VCaP (cell line): ENCODE measurements around the gene SYNRG.

ENCODE experiments used
- H3K27ac ChIP-seq: fragments of 450-650 bp; 2 replicates; pipeline ENCODE4 v1.5.1; 2017
- TF ChIP-seq, protein P1 (sequence below): fragments of 450-650 bp; conservative IDR thresholded peaks from 2 replicates; pipeline ENCODE4 v1.5.1; 2017; ENCODE audit warnings: mild to moderate bottlenecking, moderate library complexity

The SYNRG gene

DNA sequence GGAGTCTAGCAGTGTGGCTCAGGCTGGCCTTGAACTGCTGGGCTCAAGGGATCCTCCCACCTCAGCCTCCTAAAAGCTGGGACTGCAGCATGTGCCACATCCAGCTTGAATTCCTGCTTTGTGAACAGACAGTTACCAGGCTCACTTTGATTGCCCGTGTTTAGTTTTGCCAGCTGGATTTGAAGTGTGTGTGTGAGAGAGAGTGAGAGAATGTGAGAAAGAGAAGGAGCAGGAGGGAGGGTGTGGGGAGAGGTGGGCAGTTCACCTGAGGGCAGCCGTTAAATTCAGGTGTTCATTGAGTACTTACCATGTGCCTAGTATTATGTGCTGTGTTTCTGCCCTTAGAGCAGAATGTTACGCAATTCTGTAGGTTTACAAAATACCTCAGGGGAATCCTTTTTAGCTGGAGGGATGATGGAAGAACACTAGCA lies 114.8 kb downstream of the SYNRG start:
- no peak overlapping the region for H3K27ac ChIP-seq
- TF ChIP-seq, protein P1, sequence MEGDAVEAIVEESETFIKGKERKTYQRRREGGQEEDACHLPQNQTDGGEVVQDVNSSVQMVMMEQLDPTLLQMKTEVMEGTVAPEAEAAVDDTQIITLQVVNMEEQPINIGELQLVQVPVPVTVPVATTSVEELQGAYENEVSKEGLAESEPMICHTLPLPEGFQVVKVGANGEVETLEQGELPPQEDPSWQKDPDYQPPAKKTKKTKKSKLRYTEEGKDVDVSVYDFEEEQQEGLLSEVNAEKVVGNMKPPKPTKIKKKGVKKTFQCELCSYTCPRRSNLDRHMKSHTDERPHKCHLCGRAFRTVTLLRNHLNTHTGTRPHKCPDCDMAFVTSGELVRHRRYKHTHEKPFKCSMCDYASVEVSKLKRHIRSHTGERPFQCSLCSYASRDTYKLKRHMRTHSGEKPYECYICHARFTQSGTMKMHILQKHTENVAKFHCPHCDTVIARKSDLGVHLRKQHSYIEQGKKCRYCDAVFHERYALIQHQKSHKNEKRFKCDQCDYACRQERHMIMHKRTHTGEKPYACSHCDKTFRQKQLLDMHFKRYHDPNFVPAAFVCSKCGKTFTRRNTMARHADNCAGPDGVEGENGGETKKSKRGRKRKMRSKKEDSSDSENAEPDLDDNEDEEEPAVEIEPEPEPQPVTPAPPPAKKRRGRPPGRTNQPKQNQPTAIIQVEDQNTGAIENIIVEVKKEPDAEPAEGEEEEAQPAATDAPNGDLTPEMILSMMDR = no peak

DNA sequence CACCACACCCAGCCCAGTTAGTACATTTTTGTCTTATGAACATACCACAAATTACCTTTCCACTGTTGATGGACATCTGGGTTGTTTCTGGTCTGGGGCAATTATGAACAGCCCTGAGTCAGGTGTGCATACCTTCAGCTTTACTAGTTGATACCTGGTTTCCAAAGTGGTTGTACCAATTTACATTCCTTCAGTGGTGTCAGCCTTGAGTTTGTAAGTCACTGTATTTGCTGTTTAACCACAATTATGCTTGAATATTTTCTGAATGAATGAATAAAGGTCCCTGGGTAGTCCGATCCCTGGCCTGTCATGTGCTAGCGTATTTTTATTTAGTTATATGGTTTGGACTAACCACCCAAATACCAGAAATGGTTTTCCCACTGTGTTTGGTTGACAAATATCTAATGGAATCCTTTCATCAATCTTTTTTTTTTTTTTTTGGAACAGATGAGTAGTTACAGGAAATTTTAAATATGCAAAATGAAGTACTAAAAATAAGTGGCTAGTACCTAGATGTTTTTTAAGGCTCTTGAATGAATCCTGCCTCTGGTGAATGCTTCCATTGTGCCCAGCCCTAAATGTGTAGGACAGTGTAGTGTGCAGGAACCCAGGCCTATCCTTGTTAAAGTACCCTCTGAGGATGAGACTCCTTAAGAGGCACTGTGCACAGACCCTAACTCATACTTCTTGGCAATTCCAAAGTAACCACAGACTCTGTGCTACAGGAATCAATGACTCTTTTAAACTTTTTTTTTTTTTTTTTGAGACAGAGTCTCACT lies 115.8 kb downstream of the SYNRG start:
- H3K27ac ChIP-seq = no peak overlapping the region

DNA sequence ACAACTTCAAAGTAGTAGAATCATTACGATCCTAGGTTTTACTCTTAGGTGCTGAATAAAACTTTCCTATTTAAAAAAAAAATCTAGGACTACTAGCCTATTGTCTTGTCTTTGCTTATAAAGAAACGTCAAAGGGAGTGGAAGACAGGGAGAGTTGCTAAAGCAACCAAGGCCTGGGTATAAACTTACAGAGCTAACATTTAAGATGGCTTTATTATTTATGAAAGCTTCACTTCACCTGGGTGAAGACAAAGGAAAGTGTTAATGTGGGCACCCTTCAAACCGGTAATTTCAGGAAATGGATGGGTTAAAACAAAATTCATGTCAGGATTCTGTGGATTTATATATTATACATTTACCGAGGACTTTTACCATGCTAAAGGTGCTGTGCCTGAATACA lies 117.1 kb downstream of the SYNRG start:
- no peak overlapping the region for H3K27ac ChIP-seq
- TF ChIP-seq, protein P1 = no peak

More for the DNA sequence above, 115.8 kb downstream of the SYNRG start:
- TF ChIP-seq, protein P1 = no peak

DNA sequence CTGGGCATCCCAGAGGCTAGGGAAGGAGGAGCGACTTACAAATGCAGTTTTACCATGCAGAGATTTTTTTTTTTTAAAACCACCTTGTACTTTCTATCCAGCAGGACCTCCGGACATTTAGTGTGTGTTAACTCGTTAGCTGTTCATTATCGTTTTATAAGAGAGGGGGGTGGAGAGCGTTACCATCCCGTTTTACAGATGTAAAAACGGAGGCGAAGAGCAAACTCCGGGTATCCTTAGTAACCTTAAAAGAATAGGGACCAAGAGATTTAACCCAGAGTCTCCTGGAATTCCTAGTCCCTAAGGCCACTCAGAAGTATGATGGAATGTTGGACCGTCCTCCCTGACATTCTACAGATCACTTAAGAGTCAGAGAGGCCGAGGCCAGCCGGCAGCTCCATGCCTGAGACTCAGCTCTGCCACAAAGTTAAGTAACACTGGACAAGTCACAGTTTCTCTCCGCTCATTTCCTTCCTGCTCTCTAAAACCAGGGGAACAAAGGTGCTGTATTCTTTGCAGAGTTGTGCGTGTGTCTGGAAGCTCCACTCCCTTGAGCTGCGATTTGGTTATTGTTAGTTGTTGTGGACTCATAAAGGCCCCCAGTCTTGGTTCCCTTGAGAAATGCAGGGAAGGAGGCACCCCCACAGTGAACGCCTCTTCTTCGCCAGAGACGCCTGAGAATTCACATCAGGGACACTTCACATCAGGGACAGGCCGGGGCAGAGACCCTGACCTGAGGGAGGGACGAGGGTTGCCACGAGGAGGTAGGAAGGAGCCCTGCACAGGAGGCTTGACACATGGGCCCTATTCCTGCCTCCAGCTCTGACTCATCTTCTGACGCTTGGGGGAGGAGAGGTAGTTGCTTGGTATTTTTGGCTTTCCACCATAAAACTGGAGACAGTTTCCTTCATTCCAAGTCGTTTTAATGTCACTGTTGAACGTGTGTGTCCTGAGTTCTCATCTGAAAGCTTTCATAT lies 118.3 kb downstream of the SYNRG start:
- TF ChIP-seq, protein P1 = no peak
- peak overlapping the region; percentile 98 for H3K27ac ChIP-seq

DNA sequence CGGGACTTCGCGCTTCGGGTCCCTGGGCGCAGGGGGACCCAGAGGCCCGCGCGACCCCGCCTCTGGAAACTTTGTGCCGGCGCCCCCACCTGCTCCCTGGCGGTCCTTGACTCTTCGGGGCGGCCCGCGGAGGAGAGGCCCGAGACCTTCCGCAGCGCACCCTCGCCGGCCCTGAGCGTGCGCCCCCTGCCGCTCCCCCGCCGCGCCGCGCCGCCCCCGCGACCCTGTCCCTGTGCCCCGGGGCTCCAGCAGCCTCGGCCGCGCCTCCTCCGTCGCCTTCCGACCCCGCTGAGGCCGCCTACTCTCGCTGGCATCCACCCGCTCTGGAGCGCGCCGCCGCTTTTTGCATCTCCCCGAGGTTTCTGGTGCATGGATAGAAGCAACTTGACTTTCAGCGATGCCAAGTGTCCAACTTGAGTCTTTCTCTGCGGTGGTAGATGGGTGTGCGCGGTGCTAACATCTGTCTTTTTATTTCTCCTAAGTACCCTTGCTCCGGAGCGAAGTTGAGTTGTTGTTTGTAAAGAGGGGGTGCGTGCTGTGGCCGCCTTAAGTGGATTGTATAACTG lies 119.1 kb downstream of the SYNRG start:
- peak overlapping the region; percentile 98 for H3K27ac ChIP-seq
- TF ChIP-seq, protein P1 = peak; percentile 77

DNA sequence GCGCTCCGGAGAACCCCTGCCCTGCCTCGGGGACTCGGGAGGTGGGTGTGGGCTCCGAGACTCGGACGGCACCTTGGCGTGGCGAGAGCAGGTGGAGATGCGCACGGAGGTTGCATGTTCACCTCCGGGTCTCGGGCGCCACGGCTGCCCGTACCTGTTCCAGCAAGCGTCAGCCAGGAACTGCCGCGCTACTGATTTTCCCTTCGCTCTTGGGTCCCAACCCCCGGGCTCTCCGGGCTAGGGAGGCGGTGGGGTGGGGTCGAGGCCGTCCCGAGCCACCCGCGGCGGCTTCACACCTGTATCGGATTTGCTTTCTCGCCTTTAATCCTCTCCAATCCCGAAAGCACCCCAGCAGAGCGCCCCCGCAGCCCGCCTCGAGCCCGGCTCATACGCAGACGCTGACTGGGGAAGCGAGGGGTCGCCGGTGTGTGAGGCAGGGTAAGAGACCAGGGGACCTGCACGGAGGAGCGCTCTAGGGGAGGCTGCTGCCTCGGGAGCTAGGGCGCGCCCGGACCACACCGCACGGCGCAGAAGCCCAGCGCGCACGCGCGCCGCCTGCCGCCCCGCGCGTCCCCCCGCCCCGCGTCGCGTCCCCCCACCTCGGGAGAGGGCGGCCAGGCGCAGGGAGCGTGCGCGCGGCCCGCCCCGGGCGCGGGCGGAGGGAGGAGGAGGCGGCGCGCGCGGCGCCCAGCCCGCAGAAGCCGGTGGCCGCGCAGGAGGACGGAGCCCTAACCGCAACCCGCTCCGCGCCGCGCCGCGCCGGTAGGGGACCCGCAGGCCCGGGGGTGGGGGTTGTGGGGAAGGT lies 119.8 kb downstream of the SYNRG start, which contains the start of gene DUSP14:
Gene DUSP14, plus strand, starts transcription at position 695 of the 805 bp plus-strand sequence. CDS start 22,382 bp downstream, outside the sequence.
- peak within 1 kb of the TSS; percentile 98 for H3K27ac ChIP-seq
- TF ChIP-seq, protein P1 = no peak
